ENCODE data around the gene KCNK15. TPM values are rescaled to one million over a fixed set of nuclear protein-coding genes. Genes with fewer than 3 reads are reported as not detected.

KCNK15 gene
- total RNA-seq, 4 donors from 2014 or later = 2.5 to 5.1 (median 3.4) TPM

- DNase-seq = no peak
These were observed 41.6 kb upstream of the KCNK15 start for GRCh38 chr20:44703956-44704488.

GRCh38 chr20:44704551-44704971 is 41.1 kb upstream of the KCNK15 start:
- DNase-seq = no peak
- H3K27ac ChIP-seq = peak overlapping the region in 1 of 3 donors; percentile 6
- no peaks in the 10 kb centered on the region for H3K27me3 ChIP-seq
- H3K4me3 ChIP-seq (replicated peaks in 1 of 3) = no peak overlapping the region
- 62 to 75% methylated on average over 4 of the region's 4 CpGs for WGBS, 2 donors
- intact Hi-C loops (cut with DNase I) = no loop called here
- H3K36me3 ChIP-seq = no peaks in the 10 kb centered on the region
- no peak for TF ChIP-seq POLR2A (IDR thresholded peaks at IDR 0.05)
- TF ChIP-seq CTCF (IDR thresholded peaks at IDR 0.05) = no peak
- peaks cover 3 to 31% of the 10 kb centered on the region in 2 donors for H3K4me1 ChIP-seq
- no peaks in the 10 kb centered on the region for H3K9me3 ChIP-seq

More at GRCh38 chr20:44703956-44704488, 41.6 kb upstream of the KCNK15 start:
- Histone ChIP-seq H3K9me3 (no peaks in the 10 kb centered on the region), H3K4me1 (peaks cover 3 to 31% of the 10 kb centered on the region in 2 donors), H3K27ac (no peak overlapping the region), H3K36me3 (no peaks in the 10 kb centered on the region), H3K27me3 (no peaks in the 10 kb centered on the region), H3K4me3 (replicated peaks in 1 of 3) (no peak overlapping the region)
- WGBS, 2 donors = 94% methylated on average over 7 to 9 of the region's 9 CpGs
- intact Hi-C loops (cut with DNase I) = no loop called here
- TF ChIP-seq POLR2A (IDR thresholded peaks at IDR 0.05) (no peak), CTCF (IDR thresholded peaks at IDR 0.05) (no peak)

- 86 to 87% methylated on average over 4 of the region's 4 CpGs for WGBS, 2 donors
- no peak for TF ChIP-seq POLR2A (IDR thresholded peaks at IDR 0.05)
- no peak for TF ChIP-seq CTCF (IDR thresholded peaks at IDR 0.05)
- DNase-seq = no peak
- Histone ChIP-seq H3K4me1 (peaks cover 3 to 31% of the 10 kb centered on the region in 2 donors), H3K4me3 (replicated peaks in 1 of 3) (no peak overlapping the region), H3K27ac (no peak overlapping the region), H3K27me3 (no peaks in the 10 kb centered on the region), H3K9me3 (no peaks in the 10 kb centered on the region), H3K36me3 (no peaks in the 10 kb centered on the region)
- intact Hi-C loops (cut with DNase I) = no loop called here
These were observed 40.1 kb upstream of the KCNK15 start for GRCh38 chr20:44705364-44706094.

GRCh38 chr20:44706301-44707017 is 39.2 kb upstream of the KCNK15 start:
- peak; percentile 23 to 28 for DNase-seq
- no peak overlapping the region for H3K27ac ChIP-seq
- H3K4me1 ChIP-seq = peaks cover 3 to 28% of the 10 kb centered on the region in 2 donors
- H3K27me3 ChIP-seq = no peaks in the 10 kb centered on the region
- TF ChIP-seq CTCF (IDR thresholded peaks at IDR 0.05) (no peak), POLR2A (IDR thresholded peaks at IDR 0.05) (no peak)
- H3K36me3 ChIP-seq = no peaks in the 10 kb centered on the region
- whole genome bisulfite sequencing, 2 donors = 64% methylated on average over 9 of the region's 10 CpGs
- no peak overlapping the region for H3K4me3 ChIP-seq (replicated peaks in 1 of 3)
- no peaks in the 10 kb centered on the region for H3K9me3 ChIP-seq
- intact Hi-C loops (cut with DNase I) = no loop called here

All from thyroid gland (tissue), 4 donors.